Activated B cell treated with CpG ODN at 0.5 μM for 24 hours (primary cell): ENCODE measurements around the gene GPR39. TPM values are rescaled to one million over a fixed set of nuclear protein-coding genes. Genes with fewer than 3 reads are reported as not detected.

ENCODE experiments used
- ATAC-seq: fragments of 200-7000 bp; cut with Tn5 transposase; one replicate; pipeline ENCODE4 v1.10.0; 2021; ENCODE audit warnings: low read depth, mild to moderate bottlenecking, moderate library complexity
- CTCF ChIA-PET: fragments of 350-600 bp; sonication (Branson Sonifier 250); formaldehyde crosslinking; loops from one replicate; lab custom pipeline; 2021; ENCODE audit warnings: antibody characterized with exemption; lab: Charles Lee
- POLR2A ChIA-PET: fragments of 350-600 bp; sonication (Branson Sonifier 250); formaldehyde crosslinking; loops from one replicate; lab custom pipeline; 2021; ENCODE audit warnings: antibody characterized with exemption; lab: Charles Lee
- DNase-seq: peaks from one replicate; pipeline ENCODE4 v3.0.0; 2022
- H3K27ac Mint-ChIP-seq: one replicate; pipeline ENCODE4 v1.8.0; 2020; ENCODE audit warnings: mixed read lengths
- H3K27me3 Mint-ChIP-seq: one replicate; pipeline ENCODE4 v1.8.0; 2021; ENCODE audit warnings: mixed read lengths
- H3K36me3 Mint-ChIP-seq: one replicate; pipeline ENCODE4 v1.8.0; 2021; ENCODE audit warnings: low read depth, mixed read lengths
- H3K4me1 Mint-ChIP-seq: one replicate; pipeline ENCODE4 v1.8.0; 2021; ENCODE audit warnings: mixed read lengths
- H3K4me3 Mint-ChIP-seq: one replicate; pipeline ENCODE4 v1.8.0; 2020; ENCODE audit warnings: mild to moderate bottlenecking, mixed read lengths
- H3K9me3 Mint-ChIP-seq: one replicate; pipeline ENCODE4 v1.8.0; 2020; ENCODE audit warnings: mixed read lengths
- CTCF ChIP-seq: fragments of 200-600 bp; IDR thresholded peaks from one replicate; pipeline ENCODE4 v1.8.0; 2022; ENCODE audit warnings: antibody characterized with exemption, mild to moderate bottlenecking
- intact Hi-C: fragments of 100-400 bp; cut with micrococcal nuclease; formaldehyde crosslinking; loops from one replicate; pipeline ENCODE4 v1.15.1; 2024
- total RNA-seq: library from RNA; stranded (reverse); gene quantifications from 2 replicates; pipeline ENCODE4 v1.2.3, GENCODE V29; 2022

The GPR39 gene
- total RNA-seq, 1 donor from 2014 or later, result not detected

GRCh38 chr2:132448771-132449170 is 32.2 kb downstream of the GPR39 start:
- ChIA-PET POLR2A (no interaction called here), CTCF (no interaction called here)
- Mint-ChIP-seq H3K4me3 (no peak overlapping the region), H3K27ac (no peak overlapping the region), H3K4me1 (no peaks in the 10 kb centered on the region), H3K36me3 (no peaks in the 10 kb centered on the region), H3K27me3 (no peaks in the 10 kb centered on the region), H3K9me3 (peaks cover 7% of the 10 kb centered on the region)
- intact Hi-C loops, result no loop called here
- ATAC-seq, result no peak
- no peak for TF ChIP-seq CTCF
- no peak for DNase-seq

- CTCF ChIA-PET, result no interaction called here
- H3K9me3 Mint-ChIP-seq, result peaks cover 7% of the 10 kb centered on the region
- intact Hi-C loops, result no loop called here
These were observed 33.3 kb downstream of the GPR39 start for GRCh38 chr2:132449868-132450267.

GRCh38 chr2:132460781-132461180 is 44.2 kb downstream of the GPR39 start:
- TF ChIP-seq CTCF, result no peak
- H3K27ac Mint-ChIP-seq, result no peak overlapping the region
- no peak for DNase-seq
- POLR2A ChIA-PET, result no interaction called here
- H3K27me3 Mint-ChIP-seq, result no peaks in the 10 kb centered on the region
- peaks cover 8% of the 10 kb centered on the region for H3K9me3 Mint-ChIP-seq
- no peaks in the 10 kb centered on the region for H3K36me3 Mint-ChIP-seq
- CTCF ChIA-PET, result no interaction called here
- no peak for ATAC-seq
- no peak overlapping the region for H3K4me3 Mint-ChIP-seq
- no peaks in the 10 kb centered on the region for H3K4me1 Mint-ChIP-seq
- intact Hi-C loops, result no loop called here

More at GRCh38 chr2:132449868-132450267, 33.3 kb downstream of the GPR39 start:
- Mint-ChIP-seq H3K4me3 (no peak overlapping the region), H3K27ac (no peak overlapping the region), H3K27me3 (no peaks in the 10 kb centered on the region), H3K4me1 (no peaks in the 10 kb centered on the region), H3K36me3 (no peaks in the 10 kb centered on the region)
- DNase-seq, result no peak
- no peak for ATAC-seq
- no peak for TF ChIP-seq CTCF
- POLR2A ChIA-PET, result no interaction called here

GRCh38 chr2:132462236-132462635 is 45.6 kb downstream of the GPR39 start:
- DNase-seq (no peak), ATAC-seq (no peak)
- intact Hi-C loops, result no loop called here
- H3K9me3 Mint-ChIP-seq, result peaks cover 13% of the 10 kb centered on the region
- H3K27me3 Mint-ChIP-seq, result no peaks in the 10 kb centered on the region
- ChIA-PET CTCF (no interaction called here), POLR2A (no interaction called here)
- no peak overlapping the region for H3K4me3 Mint-ChIP-seq
- no peak for TF ChIP-seq CTCF
- H3K27ac Mint-ChIP-seq, result no peak overlapping the region
- H3K36me3 Mint-ChIP-seq, result no peaks in the 10 kb centered on the region
- H3K4me1 Mint-ChIP-seq, result no peaks in the 10 kb centered on the region

- Mint-ChIP-seq H3K4me1 (no peaks in the 10 kb centered on the region), H3K4me3 (no peak overlapping the region), H3K9me3 (peaks cover 16% of the 10 kb centered on the region), H3K27me3 (no peaks in the 10 kb centered on the region), H3K27ac (no peak overlapping the region), H3K36me3 (no peaks in the 10 kb centered on the region)
- ChIA-PET CTCF (no interaction called here), POLR2A (interaction anchor here (0.7 kb wide), 1 partner anchor 17 kb away, joined by 10 read pairs; no protein-coding TSS in a partner anchor)
- intact Hi-C loops, result no loop called here
- ATAC-seq, result no peak
- no peak for TF ChIP-seq CTCF
- no peak for DNase-seq
These were observed 47.1 kb downstream of the GPR39 start for GRCh38 chr2:132463719-132464118.
